LNCaP clone FGC (cell line): ENCODE results near the gene GCNT3.

Experiments used
- DNase-seq: peaks from one replicate; pipeline ENCODE4 v3.0.0-alpha.2; 2011; ENCODE audit warnings: low read depth
- H3K4me3 ChIP-seq: 2 replicates; pipeline ENCODE4 v1.5.1; 2011; ENCODE audit warnings: mild to moderate bottlenecking, low read depth, low read length, control low read depth
- TF ChIP-seq, protein P1 (sequence below): IDR thresholded peaks from 2 replicates; pipeline ENCODE4 v1.5.1; 2012; ENCODE audit warnings: mild to moderate bottlenecking; ENCODE audit not compliant: control insufficient read depth, insufficient read depth; ENCODE audit errors: extremely low read depth

Gene GCNT3

DNA sequence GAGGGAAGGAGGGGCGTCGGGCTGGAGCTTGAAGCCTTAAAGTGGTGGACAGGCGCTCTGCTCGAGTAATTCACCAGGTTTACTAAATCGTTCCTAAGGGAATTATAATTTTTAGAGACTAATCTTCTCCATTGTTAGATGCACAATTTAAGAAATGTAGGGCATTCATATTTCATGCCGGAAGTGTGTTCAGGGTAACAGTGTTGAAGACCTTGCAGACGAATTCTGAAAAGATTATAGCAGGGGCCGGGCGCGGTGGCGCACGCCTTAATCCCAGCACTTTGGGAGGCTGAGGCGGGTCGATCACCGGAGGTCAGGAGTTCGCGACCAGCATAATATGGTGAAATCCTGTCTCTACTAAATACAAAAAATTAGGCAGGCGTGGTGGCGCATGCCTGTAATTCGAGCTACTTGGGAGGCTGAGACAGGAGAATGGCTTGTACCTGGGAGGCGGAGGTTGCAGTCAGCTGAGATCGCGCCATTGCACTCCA, 46.1 kb downstream of the GCNT3 start:
- H3K4me3 ChIP-seq: peak overlapping the region; percentile 93
- TF ChIP-seq, protein P1, sequence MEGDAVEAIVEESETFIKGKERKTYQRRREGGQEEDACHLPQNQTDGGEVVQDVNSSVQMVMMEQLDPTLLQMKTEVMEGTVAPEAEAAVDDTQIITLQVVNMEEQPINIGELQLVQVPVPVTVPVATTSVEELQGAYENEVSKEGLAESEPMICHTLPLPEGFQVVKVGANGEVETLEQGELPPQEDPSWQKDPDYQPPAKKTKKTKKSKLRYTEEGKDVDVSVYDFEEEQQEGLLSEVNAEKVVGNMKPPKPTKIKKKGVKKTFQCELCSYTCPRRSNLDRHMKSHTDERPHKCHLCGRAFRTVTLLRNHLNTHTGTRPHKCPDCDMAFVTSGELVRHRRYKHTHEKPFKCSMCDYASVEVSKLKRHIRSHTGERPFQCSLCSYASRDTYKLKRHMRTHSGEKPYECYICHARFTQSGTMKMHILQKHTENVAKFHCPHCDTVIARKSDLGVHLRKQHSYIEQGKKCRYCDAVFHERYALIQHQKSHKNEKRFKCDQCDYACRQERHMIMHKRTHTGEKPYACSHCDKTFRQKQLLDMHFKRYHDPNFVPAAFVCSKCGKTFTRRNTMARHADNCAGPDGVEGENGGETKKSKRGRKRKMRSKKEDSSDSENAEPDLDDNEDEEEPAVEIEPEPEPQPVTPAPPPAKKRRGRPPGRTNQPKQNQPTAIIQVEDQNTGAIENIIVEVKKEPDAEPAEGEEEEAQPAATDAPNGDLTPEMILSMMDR: no peak

GRCh38 chr15:59659366-59659765, 47.8 kb downstream of the GCNT3 start:
- TF ChIP-seq, protein P1: no peak
- H3K4me3 ChIP-seq: no peak overlapping the region
- DNase-seq: no peak

More for the DNA sequence above, 46.1 kb downstream of the GCNT3 start:
- DNase-seq: no peak

DNA sequence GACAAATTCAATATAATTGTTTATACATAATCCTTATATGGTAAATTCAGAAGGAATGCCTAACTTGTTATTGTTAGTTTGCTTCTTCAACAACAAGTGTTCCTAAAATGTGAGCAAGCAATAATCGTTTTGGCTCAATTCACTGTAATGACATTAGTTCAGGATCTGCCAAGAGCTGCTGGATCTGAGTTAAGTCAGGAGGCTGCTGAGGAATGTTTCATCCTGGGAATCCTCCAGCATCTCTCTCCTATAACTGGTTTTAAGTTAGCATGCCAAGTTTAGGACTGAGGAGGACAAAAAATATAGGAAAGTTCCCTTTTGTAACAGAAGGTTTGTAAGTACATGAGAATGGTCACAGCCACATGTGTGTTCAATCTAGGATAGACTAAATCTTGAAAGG, 50.7 kb downstream of the GCNT3 start:
- TF ChIP-seq, protein P1: no peak
- H3K4me3 ChIP-seq: no peak overlapping the region
- no peak for DNase-seq

- DNase-seq: no peak
- TF ChIP-seq, protein P1: no peak
- no peak overlapping the region for H3K4me3 ChIP-seq
Measured at GRCh38 chr15:59668556-59668955, 57.0 kb downstream of the GCNT3 start.
